Measurements from ENCODE around the gene LYST. TPM values are rescaled to one million over a fixed set of nuclear protein-coding genes. Genes with fewer than 3 reads are reported as not detected.

The LYST gene
- total and polyA plus RNA-seq, 2 donors (not counting 3 experiments of a cell fraction or from before 2014, with no cell fraction given): 3.1 to 9.6 TPM

GRCh38 chr1:235838021-235838420 is 28.7 kb downstream of the LYST start:
- FAIRE-seq (no peak), DNase-seq (ENCODE audit: low read depth, low spot score) (no peak)
- Histone ChIP-seq H3K36me3 (ENCODE audit: control insufficient read depth in 2 of 2, extremely low read depth in 1 of 2, insufficient read depth in 2 of 2, low read length in 2 of 2) (no peaks in the 10 kb centered on the region), H3K4me1 (ENCODE audit: control insufficient read depth, extremely low read depth, insufficient read depth, low read length) (no peaks in the 10 kb centered on the region), H3K27me3 (ENCODE audit: control insufficient read depth in 2 of 2, insufficient read depth in 2 of 2, low read length in 2 of 2) (no peaks in the 10 kb centered on the region), H3K79me2 (ENCODE audit: control insufficient read depth, insufficient read depth, low read length) (no peaks in the 10 kb centered on the region), H3K9me3 (replicated peaks; ENCODE audit: control insufficient read depth, insufficient read depth, low read length) (no peaks in the 10 kb centered on the region), H3K9me1 (replicated peaks; ENCODE audit: control insufficient read depth, extremely low read depth, insufficient read depth, low read length) (no peaks in the 10 kb centered on the region), H3K4me3 (replicated peaks in 1 of 3; ENCODE audit: insufficient read depth in 1 of 3, low read depth in 1 of 3, low read length in 3 of 3) (no peak overlapping the region), H3K4me2 (ENCODE audit: insufficient read depth, low read length) (no peak overlapping the region), H3K9ac (replicated peaks; ENCODE audit: extremely low read depth, insufficient read depth, low read length) (no peak overlapping the region), H3K27ac (ENCODE audit: insufficient read depth, low read depth, low read length) (no peak overlapping the region), H2AFZ (ENCODE audit: low read depth, low read length) (no peak overlapping the region), H4K20me1 (replicated peaks; ENCODE audit: control insufficient read depth, extremely low read depth, insufficient read depth, low read length) (no peaks in the 10 kb centered on the region)
- ChIA-PET CTCF (interaction anchor here (0.5 to 1.4 kb wide), 2 partner anchors 20 to 133 kb away, joined by 3 to 6 read pairs; no protein-coding TSS in a partner anchor), POLR2A (interaction anchor here (0.7 kb wide), 1 partner anchor 1400 kb away, joined by 3 read pairs; no protein-coding TSS in a partner anchor)
- no TSS peak for BruUV-seq (replicated peaks)
- TF ChIP-seq GATA2 (IDR thresholded peaks at IDR 0.05; ENCODE audit: insufficient read depth, insufficient read length, low read depth, low read length): no peak
- no peak for TF ChIP-seq POLR2A (IDR thresholded peaks at IDR 0.05; ENCODE audit: low read depth, low read length)
- no peak for TF ChIP-seq JUN (IDR thresholded peaks at IDR 0.05; ENCODE audit: borderline replicate concordance, insufficient read depth, insufficient read length, low read depth)
- no peak for TF ChIP-seq MYC (IDR thresholded peaks at IDR 0.05; ENCODE audit: low read depth, low read length)
- no peak for TF ChIP-seq EZH2 (IDR thresholded peaks at IDR 0.05; ENCODE audit: borderline replicate concordance, low read depth, low read length, severe bottlenecking)
- no peak for TF ChIP-seq POLR2AphosphoS5 (IDR thresholded peaks at IDR 0.05; ENCODE audit: insufficient read depth, low read depth, low read length)
- dilution Hi-C loops (cut with MboI; ENCODE audit: extremely low pct_ligation_motif_present, low sequenced_read_pairs) (no loop called here), intact Hi-C loops (cut with micrococcal nuclease) (no loop called here)

GRCh38 chr1:235835226-235835625 is 31.5 kb downstream of the LYST start:
- intact Hi-C loops (cut with micrococcal nuclease) (no loop called here), dilution Hi-C loops (cut with MboI; ENCODE audit: extremely low pct_ligation_motif_present, low sequenced_read_pairs) (no loop called here)
- Histone ChIP-seq H3K79me2 (ENCODE audit: control insufficient read depth, insufficient read depth, low read length) (no peaks in the 10 kb centered on the region), H3K4me2 (ENCODE audit: insufficient read depth, low read length) (no peak overlapping the region), H3K27ac (ENCODE audit: insufficient read depth, low read depth, low read length) (no peak overlapping the region), H2AFZ (ENCODE audit: low read depth, low read length) (no peak overlapping the region), H3K4me3 (replicated peaks in 1 of 3; ENCODE audit: insufficient read depth in 1 of 3, low read depth in 1 of 3, low read length in 3 of 3) (no peak overlapping the region), H4K20me1 (replicated peaks; ENCODE audit: control insufficient read depth, extremely low read depth, insufficient read depth, low read length) (no peaks in the 10 kb centered on the region), H3K9me3 (replicated peaks; ENCODE audit: control insufficient read depth, insufficient read depth, low read length) (no peaks in the 10 kb centered on the region), H3K36me3 (ENCODE audit: control insufficient read depth in 2 of 2, extremely low read depth in 1 of 2, insufficient read depth in 2 of 2, low read length in 2 of 2) (no peaks in the 10 kb centered on the region), H3K9ac (replicated peaks; ENCODE audit: extremely low read depth, insufficient read depth, low read length) (no peak overlapping the region), H3K27me3 (ENCODE audit: control insufficient read depth in 2 of 2, insufficient read depth in 2 of 2, low read length in 2 of 2) (no peaks in the 10 kb centered on the region), H3K4me1 (ENCODE audit: control insufficient read depth, extremely low read depth, insufficient read depth, low read length) (no peaks in the 10 kb centered on the region), H3K9me1 (replicated peaks; ENCODE audit: control insufficient read depth, extremely low read depth, insufficient read depth, low read length) (no peaks in the 10 kb centered on the region)
- TF ChIP-seq MYC (IDR thresholded peaks at IDR 0.05; ENCODE audit: low read depth, low read length) (no peak), EZH2 (IDR thresholded peaks at IDR 0.05; ENCODE audit: borderline replicate concordance, low read depth, low read length, severe bottlenecking) (no peak), GATA2 (IDR thresholded peaks at IDR 0.05; ENCODE audit: insufficient read depth, insufficient read length, low read depth, low read length) (no peak)
- CTCF ChIA-PET: interaction anchor here (3.2 kb wide), 1 partner anchor 8 kb away, joined by 14 read pairs; no protein-coding TSS in a partner anchor
- DNase-seq (ENCODE audit: low read depth, low spot score) (no peak), FAIRE-seq (peak; percentile 4)
- POLR2A ChIA-PET: no interaction called here
- BruUV-seq (replicated peaks): no TSS peak
